Measurements from ENCODE around the gene ZNF70. TPM values are rescaled to one million over a fixed set of nuclear protein-coding genes. Genes with fewer than 3 reads are reported as not detected.

The ZNF70 gene
- 1 to 10 TPM; 2.9 to 3.0 TPM for total RNA-seq

DNA sequence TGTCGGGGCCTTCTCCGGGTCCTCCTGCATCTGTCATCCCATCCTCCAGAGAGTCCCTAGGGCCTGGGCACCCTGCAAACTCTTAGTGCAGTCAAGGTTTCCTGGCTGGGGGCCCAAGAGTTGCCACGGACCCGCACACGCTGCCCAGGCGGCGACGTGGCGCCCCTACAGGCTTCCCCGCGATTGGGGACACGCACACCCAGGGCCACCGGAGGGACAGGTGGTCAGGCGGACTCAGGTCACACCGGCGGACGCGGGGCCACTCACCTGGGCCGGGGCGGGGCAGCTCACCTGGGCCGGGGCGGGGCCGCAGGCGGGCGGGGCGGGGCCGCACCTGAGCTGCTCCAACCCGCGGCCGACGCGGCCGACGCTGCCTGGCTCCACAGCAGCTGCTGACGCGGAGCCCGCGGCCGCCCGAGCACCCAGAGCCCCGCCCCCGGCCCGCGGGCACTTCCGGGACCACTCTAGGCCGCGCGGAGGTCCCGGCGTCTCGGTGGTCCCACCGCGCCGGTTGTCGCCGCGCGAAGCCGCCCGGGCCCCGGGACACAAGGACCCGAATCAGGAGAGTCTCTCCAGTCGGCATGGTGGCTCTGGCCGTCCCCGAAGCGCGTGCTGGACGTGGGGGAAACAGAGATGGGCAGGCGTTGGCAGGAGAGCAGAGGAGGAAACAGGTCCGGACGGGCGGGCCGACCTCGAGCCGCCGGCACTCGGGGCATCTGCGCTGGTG is at the start of gene ZNF70:
Gene ZNF70, minus strand, starts transcription at position 399 of the 727 bp plus-strand sequence. CDS start 5,972 bp downstream, outside the sequence.
- peak; percentile 89 for DNase-seq
- Mint-ChIP-seq H3K27ac (peak within 1 kb of the TSS; percentile 84), H3K9me3 (ENCODE audit: low read depth) (no peaks in the 10 kb centered on the region), H3K4me3 (peak within 1 kb of the TSS; percentile 78), H3K36me3 (peaks cover 3% of the 10 kb centered on the region), H3K27me3 (no peaks in the 10 kb centered on the region), H3K4me1 (peaks cover 19% of the 10 kb centered on the region)
- peak; percentile 99 for ATAC-seq
- CTCF ChIA-PET: interaction anchor here (0.8 to 2.0 kb wide), 4 partner anchors 9 to 37 kb away, joined by 3 to 7 read pairs (median 6); no protein-coding TSS in a partner anchor

DNA sequence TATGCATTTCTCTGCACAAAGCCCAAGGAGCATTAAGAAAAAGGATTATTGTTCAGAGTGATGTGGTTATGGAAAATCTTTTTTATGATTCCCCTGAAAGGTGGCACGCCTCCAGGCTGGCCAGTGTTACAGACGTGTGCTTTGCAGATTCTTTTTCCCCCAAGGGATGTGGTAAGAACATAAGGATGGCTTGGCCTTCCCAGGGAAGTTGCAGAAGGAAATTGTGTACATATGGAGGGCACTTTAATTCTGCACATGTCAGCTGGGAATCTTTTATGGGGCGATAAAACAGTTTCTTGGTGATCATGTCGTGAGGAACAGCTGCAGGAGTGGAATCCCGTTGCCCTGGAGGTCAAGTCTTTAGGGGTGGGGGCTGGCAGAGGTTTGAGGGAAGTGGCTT is 45.5 kb upstream of the ZNF70 start:
- DNase-seq (no peak), ATAC-seq (no peak)
- Mint-ChIP-seq H3K4me1 (peaks cover 11% of the 10 kb centered on the region), H3K9me3 (ENCODE audit: low read depth) (no peaks in the 10 kb centered on the region), H3K4me3 (no peak overlapping the region), H3K36me3 (peaks cover 47% of the 10 kb centered on the region), H3K27ac (no peak overlapping the region), H3K27me3 (no peaks in the 10 kb centered on the region)
- CTCF ChIA-PET: no interaction called here

DNA sequence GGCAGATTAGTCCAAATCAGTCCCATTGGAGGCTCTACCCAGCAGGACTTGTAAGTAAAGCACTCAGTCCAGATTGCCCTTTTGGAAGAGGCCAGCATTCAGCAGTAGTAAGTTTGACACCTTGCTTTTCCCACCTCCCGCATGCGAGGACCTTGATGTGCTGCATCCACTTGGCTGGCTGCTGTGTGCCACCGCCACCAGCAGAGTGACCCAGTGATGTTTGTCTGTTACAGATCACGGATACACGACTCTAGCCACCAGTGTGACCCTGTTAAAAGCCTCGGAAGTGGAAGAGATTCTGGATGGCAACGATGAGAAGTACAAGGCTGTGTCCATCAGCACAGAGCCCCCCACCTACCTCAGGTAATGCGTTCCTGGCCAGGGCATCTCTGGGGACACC is 42.4 kb upstream of the ZNF70 start:
- H3K9me3 Mint-ChIP-seq (ENCODE audit: low read depth): no peaks in the 10 kb centered on the region
- H3K4me3 Mint-ChIP-seq: no peak overlapping the region
- H3K36me3 Mint-ChIP-seq: peaks cover 36% of the 10 kb centered on the region
- DNase-seq (no peak), ATAC-seq (no peak)
- no peaks in the 10 kb centered on the region for H3K27me3 Mint-ChIP-seq
- H3K4me1 Mint-ChIP-seq: peaks cover 25% of the 10 kb centered on the region
- H3K27ac Mint-ChIP-seq: no peak overlapping the region
- CTCF ChIA-PET: no interaction called here

DNA sequence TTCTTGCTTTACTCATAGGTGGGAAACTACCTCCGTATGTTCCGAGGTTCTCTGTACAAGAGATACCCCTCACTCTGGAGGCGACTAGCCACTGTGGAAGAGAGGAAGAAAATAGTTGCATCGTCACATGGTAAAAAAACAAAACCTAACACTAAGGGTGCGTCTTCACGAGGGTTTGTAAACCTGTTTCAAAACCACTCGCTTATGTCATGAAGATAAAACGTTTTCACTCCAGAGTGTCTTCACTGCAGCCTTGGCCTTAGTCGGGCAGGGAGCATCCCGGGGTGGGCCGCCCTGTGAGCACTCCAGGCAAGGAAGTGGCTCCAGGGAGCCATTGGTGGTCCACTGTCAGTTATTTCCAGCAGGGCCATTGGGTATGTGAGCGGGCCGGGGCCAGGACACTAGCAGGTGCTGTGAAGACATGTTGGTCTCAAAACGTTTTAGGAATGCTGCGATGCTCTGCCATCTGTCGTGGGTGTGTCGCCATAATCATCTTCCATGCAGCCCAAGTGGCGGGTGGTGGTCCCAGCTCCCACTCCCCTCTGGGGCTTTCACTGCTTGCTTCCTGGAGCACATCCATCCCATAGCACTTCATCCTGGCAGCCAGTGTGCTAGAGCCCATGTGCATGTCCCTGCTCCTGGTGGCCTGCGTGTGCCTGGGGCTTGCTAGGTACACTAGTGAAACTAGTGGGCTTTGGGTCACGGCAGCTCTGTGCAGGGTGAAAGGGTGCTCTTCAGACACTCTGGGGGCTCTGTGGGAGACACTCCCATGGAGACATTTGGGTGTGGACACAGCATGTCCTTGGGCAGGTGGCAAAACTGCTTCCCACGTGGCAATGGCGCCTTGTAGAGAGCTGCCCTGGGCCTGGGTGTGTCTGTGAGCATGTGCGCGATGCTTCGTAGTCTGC is 41.1 kb upstream of the ZNF70 start:
- H3K4me1 Mint-ChIP-seq: peaks cover 33% of the 10 kb centered on the region
- CTCF ChIA-PET: interaction anchor here (1.3 kb wide), 1 partner anchor 57 kb away, joined by 5 read pairs; no protein-coding TSS in a partner anchor
- DNase-seq (no peak), ATAC-seq (no peak)
- no peaks in the 10 kb centered on the region for H3K27me3 Mint-ChIP-seq
- H3K4me3 Mint-ChIP-seq: no peak overlapping the region
- H3K9me3 Mint-ChIP-seq (ENCODE audit: low read depth): no peaks in the 10 kb centered on the region
- H3K36me3 Mint-ChIP-seq: peaks cover 33% of the 10 kb centered on the region
- peak overlapping the region; percentile 21 for H3K27ac Mint-ChIP-seq

DNA sequence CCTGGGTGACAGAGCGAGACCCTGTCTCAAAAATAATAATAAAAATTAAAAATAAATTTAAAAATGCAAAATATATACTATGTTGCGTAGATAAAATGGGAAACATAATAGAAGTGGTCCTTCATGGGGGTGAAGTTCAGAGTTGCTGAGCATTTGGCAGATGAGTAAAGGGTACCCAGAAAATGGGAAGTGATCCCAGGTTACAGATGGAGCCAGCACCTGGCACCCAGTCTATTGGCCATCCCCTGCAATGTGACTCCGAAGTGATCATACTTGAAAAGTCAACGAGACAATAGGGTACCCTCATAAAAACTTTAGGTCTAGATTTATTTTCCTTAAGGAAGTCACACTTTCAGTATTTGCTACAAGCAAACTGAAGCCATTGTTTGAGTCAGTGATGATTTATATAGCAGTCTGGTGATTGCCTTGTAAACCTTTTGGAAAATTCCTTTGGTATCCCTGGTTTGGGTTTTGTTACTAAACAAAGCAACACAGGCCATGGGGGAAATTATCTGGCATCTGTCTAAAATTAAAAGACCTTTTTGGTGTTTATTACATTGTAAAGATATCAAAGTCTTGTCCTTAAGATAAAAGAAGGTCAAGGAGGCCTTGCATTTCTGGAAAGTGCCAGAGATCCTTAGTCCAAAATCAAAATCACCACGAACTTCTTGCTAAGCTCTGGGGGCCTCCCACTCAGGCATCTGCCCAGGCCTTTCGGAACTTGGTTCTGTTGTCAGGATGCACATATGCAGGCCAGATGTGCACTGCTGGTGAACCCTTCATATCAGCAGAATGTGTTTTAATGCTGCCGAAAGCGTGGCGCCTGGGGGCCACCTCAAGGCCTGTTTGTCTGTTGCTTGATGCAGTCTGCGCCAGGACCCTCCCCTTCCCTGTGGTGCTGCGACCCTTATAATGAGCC is 40.2 kb upstream of the ZNF70 start:
- no peaks in the 10 kb centered on the region for H3K27me3 Mint-ChIP-seq
- DNase-seq (no peak), ATAC-seq (no peak)
- peaks cover 40% of the 10 kb centered on the region for H3K4me1 Mint-ChIP-seq
- no peaks in the 10 kb centered on the region for H3K9me3 Mint-ChIP-seq (ENCODE audit: low read depth)
- H3K27ac Mint-ChIP-seq: no peak overlapping the region
- H3K4me3 Mint-ChIP-seq: no peak overlapping the region
- CTCF ChIA-PET: no interaction called here
- H3K36me3 Mint-ChIP-seq: peaks cover 26% of the 10 kb centered on the region

DNA sequence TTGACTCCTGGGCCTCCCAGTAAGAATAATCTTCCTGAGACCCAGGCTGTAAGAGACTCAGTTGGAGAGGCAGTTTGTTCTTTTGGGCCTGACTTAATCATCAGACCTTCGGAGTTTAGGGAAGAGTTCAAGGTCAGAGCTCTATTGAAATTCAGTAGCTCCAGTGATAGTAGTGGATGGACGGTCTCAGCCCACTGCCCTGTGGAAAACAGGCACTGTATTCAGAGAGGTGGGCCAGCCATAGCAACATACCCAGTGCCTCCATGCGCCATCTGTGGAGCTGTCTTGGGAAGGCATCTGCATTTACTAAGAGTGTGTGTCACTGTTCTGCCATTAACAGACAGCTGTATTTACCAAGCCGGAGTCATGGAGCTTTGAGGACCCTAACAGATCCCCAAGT is 38.7 kb upstream of the ZNF70 start:
- CTCF ChIA-PET: interaction anchor here (0.7 to 2.7 kb wide), 6 partner anchors 18 to 104 kb away, joined by 3 to 7 read pairs (median 4); no protein-coding TSS in a partner anchor

DNA sequence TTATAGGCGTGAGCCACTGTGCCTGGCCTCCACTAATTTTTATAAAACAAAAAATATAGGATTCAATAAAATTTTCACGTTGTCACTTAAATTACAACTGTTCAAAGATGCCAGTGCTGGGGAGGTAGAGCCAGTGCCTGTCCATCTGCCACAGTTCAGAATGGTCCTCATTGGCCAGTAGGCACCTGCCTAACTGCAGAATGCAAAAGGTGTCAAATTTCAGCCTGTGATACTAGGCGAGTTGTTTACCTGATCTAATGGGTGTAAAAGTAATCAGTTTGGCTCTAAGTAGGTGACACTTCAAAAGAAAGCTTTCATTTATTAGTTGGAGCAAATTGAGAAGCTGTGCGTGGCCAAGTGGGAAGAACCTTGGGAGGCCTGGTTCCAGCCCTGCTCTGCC is 38.2 kb upstream of the ZNF70 start:
- H3K9me3 Mint-ChIP-seq (ENCODE audit: low read depth): no peaks in the 10 kb centered on the region
- peaks cover 15% of the 10 kb centered on the region for H3K36me3 Mint-ChIP-seq
- no peak overlapping the region for H3K4me3 Mint-ChIP-seq
- DNase-seq (no peak), ATAC-seq (no peak)
- CTCF ChIA-PET: interaction anchor here (1.0 to 2.7 kb wide), 5 partner anchors 18 to 104 kb away, joined by 3 to 7 read pairs (median 5); no protein-coding TSS in a partner anchor
- H3K4me1 Mint-ChIP-seq: peaks cover 48% of the 10 kb centered on the region
- no peaks in the 10 kb centered on the region for H3K27me3 Mint-ChIP-seq
- no peak overlapping the region for H3K27ac Mint-ChIP-seq

More for the DNA sequence above, 38.7 kb upstream of the ZNF70 start:
- DNase-seq (no peak), ATAC-seq (no peak)
- H3K4me1 Mint-ChIP-seq: peaks cover 42% of the 10 kb centered on the region
- H3K36me3 Mint-ChIP-seq: peaks cover 19% of the 10 kb centered on the region
- H3K4me3 Mint-ChIP-seq: no peak overlapping the region
- H3K27me3 Mint-ChIP-seq: no peaks in the 10 kb centered on the region
- H3K9me3 Mint-ChIP-seq (ENCODE audit: low read depth): no peaks in the 10 kb centered on the region
- no peak overlapping the region for H3K27ac Mint-ChIP-seq

DNA sequence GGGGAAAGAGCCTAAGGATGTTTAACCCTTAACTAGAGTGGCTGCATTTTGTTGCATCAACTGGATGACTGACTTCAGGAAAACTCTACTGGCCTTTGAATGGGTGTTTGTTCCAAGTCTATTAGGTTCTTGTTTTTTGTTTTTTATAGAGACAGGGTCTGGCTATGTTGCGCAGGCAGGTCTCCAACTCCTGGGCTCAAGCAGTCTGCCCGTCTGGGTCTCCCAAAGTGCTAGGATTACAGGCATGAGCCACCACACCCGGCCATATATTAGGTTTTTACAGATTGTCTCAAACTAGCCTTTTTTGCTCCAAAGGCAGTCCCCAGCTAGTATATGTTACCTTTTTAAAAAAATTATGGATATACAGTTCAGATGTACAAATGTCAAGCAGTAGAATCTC is 37.0 kb upstream of the ZNF70 start:
- Mint-ChIP-seq H3K27me3 (no peaks in the 10 kb centered on the region), H3K9me3 (ENCODE audit: low read depth) (no peaks in the 10 kb centered on the region), H3K4me3 (peak overlapping the region; percentile 94), H3K4me1 (peaks cover 54% of the 10 kb centered on the region), H3K36me3 (peaks cover 8% of the 10 kb centered on the region), H3K27ac (peak overlapping the region; percentile 82)
- no peak for ATAC-seq
- no peak for DNase-seq
- CTCF ChIA-PET: interaction anchor here (0.7 to 2.7 kb wide), 7 partner anchors 14 to 61 kb away, joined by 3 to 7 read pairs (median 5); partner anchors contain the start of gene CHCHD10

DNA sequence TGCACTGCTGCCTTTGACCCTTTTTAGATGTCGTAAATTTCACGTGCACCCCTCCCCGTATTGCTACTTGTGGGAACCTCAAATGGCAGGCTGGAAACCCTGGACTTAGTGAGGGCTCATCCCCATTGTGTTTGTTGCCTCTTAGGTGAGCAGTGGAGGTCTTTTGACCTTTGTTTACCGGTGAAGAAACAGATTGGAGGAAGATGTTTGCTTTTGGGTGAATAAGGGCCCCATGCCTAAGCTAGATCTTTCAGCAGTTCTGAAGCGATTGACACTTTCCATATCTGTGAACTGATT is 36.6 kb upstream of the ZNF70 start:
- Mint-ChIP-seq H3K27me3 (no peaks in the 10 kb centered on the region), H3K36me3 (peaks cover 8% of the 10 kb centered on the region), H3K4me3 (peak overlapping the region; percentile 94), H3K9me3 (ENCODE audit: low read depth) (no peaks in the 10 kb centered on the region), H3K27ac (peak overlapping the region; percentile 82), H3K4me1 (peaks cover 52% of the 10 kb centered on the region)
- ATAC-seq (peak; percentile 22), DNase-seq (no peak)
- CTCF ChIA-PET: interaction anchor here (0.7 to 2.7 kb wide), 8 partner anchors 13 to 62 kb away, joined by 3 to 9 read pairs (median 6); partner anchors contain the start of gene CHCHD10

DNA sequence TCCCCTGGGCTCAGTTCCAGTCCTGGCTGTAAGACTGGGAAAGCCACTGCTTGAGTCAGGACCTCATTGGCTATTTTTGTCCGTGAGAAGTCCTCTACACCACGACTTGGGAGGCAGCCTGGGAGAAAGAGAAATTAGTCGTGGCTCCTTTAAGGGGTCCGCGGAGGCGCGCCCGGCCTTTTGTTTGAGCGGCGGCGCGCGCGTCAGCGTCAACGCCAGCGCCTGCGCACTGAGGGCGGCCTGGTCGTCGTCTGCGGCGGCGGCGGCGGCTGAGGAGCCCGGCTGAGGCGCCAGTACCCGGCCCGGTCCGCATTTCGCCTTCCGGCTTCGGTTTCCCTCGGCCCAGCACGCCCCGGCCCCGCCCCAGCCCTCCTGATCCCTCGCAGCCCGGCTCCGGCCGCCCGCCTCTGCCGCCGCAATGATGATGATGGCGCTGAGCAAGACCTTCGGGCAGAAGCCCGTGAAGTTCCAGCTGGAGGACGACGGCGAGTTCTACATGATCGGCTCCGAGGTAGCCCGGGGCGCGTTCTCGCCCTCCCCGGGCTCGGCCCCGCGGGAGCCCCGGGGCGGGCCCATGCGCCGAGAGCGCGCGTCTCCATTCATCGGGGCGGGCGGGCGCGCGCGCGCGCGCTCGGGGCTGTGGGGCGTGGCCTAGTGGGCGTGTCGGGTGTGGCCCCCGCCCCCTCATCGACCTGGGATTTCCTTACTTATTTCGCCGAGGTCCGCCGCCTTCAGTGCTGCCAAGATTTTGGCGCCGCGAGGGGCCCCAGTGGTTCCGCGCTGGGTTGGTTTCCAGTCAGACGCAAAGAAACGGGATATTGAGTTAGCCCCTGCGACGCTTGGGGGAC is 36.1 kb upstream of the ZNF70 start, which contains the start of gene SMARCB1:
Gene SMARCB1, plus strand, starts transcription at position 215 of the 848 bp plus-strand sequence. Its CDS starts 204 bp downstream, at position 419.
- CTCF ChIA-PET: interaction anchor here (1.2 to 2.4 kb wide), 4 partner anchors 16 to 70 kb away, joined by 3 to 9 read pairs (median 6); partner anchors contain the start of genes CHCHD10 and SLC2A11
- peak within 1 kb of the TSS; percentile 87 for H3K27ac Mint-ChIP-seq
- peaks cover 6% of the 10 kb centered on the region for H3K36me3 Mint-ChIP-seq
- H3K4me1 Mint-ChIP-seq: peaks cover 47% of the 10 kb centered on the region
- H3K27me3 Mint-ChIP-seq: no peaks in the 10 kb centered on the region
- peak within 1 kb of the TSS; percentile 94 for H3K4me3 Mint-ChIP-seq
- ATAC-seq (peak; percentile 87), DNase-seq (peak; percentile 91)
- H3K9me3 Mint-ChIP-seq (ENCODE audit: low read depth): no peaks in the 10 kb centered on the region

DNA sequence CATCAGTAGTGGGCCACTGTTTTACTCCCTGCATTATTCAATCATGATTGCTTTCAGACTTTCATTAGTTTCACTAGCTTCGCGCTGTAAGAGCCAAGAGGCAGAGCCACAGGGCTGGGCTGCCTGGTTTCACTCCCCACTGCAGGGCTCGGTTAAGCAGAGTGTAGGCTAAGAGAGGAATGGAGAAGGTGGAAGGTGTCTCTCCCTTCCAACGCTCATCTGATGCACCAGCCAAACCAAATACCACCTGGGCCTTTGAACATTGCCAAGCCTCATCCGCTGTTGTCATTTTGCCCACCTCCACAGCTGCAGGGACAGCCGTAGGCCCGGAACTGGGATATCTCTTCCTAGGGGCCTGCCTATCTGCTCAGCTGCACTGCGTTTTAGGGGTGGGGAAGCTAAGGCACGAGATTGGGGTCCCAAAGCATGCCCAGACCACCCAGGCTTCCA is 35.4 kb upstream of the ZNF70 start:
- Mint-ChIP-seq H3K27ac (peak overlapping the region; percentile 87), H3K36me3 (peaks cover 3% of the 10 kb centered on the region), H3K27me3 (no peaks in the 10 kb centered on the region), H3K4me1 (peaks cover 44% of the 10 kb centered on the region), H3K4me3 (peak overlapping the region; percentile 94), H3K9me3 (ENCODE audit: low read depth) (no peaks in the 10 kb centered on the region)
- DNase-seq (no peak), ATAC-seq (no peak)
- CTCF ChIA-PET: interaction anchor here (0.6 to 2.4 kb wide), 3 partner anchors 19 to 71 kb away, joined by 3 to 9 read pairs (median 3); partner anchors contain the start of genes CHCHD10 and SLC2A11
